Airway epithelial cell (primary cell): ENCODE measurements around the gene GNB1L. TPM values are rescaled to one million over a fixed set of nuclear protein-coding genes. Genes with fewer than 3 reads are reported as not detected.

ENCODE experiments used
- total RNA-seq: library from RNA; depleted of rRNA; stranded (reverse); fragments of >200 nt; gene quantifications from 2 replicates; pipeline ENCODE4 v1.2.3, GENCODE V29; 2015

The GNB1L gene, protein sequence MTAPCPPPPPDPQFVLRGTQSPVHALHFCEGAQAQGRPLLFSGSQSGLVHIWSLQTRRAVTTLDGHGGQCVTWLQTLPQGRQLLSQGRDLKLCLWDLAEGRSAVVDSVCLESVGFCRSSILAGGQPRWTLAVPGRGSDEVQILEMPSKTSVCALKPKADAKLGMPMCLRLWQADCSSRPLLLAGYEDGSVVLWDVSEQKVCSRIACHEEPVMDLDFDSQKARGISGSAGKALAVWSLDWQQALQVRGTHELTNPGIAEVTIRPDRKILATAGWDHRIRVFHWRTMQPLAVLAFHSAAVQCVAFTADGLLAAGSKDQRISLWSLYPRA
- total RNA-seq = 13.0 and 24.8 TPM in 2 replicates

DNA sequence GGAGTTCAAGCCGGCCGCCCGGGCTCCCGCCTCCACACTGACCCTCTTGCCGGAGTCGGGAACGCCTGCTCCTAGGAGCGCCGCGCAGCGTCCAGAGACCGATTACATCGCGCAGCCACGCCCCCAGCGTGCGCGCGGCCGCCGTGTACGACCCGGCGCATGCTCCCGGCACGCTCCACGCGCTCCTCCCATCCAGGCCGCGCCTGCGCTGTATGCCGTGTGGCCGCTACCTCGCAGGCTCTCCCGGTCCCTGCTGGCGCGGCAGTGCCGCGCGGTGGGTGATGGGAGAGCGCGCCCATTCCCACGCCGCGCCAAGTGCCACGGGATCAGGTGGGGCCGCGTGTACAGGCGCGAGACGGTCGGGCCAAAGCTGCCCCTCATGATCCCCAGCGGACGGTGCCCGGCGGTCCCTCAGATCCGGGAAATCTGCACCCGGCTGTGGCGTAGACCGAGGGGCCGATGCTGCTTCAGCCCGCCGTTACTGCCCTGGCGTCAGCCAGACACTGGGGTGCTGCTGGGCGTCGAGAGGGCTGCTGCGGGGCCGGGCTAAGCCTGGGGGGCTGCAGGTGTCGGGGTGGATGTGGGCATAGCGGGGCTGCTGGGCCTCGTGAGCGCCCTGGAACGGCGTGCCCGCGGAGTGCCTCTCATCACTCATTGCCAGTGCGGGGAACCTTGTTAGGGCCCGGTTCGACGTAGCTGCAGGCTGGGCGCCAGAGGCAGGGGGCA is at the start of gene GNB1L, which contains the start of gene RTL10:
GNB1L (minus strand) TSS at position 97 of the 726 bp plus-strand sequence. CDS start 33,519 bp downstream, outside the sequence.
RTL10 (minus strand) TSS at position 97 of the 726 bp plus-strand sequence. CDS start 2,613 bp downstream, outside the sequence.

DNA sequence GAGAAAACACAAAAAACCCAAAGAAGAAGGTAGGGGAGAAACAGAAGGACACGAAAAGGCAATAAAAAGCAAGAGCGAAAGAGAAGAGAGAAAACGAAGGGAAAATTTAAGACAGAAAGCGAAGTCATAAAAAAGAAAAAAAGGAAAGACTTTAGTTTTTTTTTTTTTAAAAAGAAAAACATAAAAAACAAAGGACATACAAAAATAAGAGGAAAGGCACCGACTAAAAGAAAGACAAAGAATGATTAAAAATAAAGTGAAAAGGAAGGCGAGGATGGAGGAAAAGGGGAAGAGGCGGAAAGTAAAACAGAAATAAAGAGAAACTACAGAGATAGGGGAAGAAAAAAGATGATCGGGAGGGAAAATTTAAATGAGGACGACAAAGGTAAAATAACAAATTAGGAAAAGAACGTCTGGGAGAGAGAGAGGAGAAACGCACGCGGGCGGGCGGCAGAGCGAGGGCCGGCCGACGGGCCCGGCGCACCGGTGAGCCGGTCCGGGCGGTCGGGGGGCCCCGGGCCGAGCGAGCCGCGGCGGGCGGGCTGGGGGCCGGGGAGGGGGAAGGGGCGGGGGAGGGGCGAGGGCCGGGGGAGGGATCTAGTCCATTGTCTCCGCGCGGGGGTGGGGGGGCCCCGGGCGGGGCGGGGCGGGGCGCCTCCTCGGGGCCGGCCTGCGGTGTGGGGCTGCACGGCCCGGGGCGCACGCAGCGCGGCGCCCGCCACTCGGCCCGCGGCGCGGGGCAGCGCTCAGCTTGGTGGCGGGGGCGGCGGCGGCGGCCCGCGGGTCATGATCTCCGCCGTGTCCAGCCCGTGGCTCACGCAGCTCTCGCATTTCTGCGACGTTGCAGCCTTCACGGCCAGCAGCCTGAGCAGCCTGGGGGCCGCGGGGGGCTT is 94.4 kb downstream of the GNB1L start, which contains the start of gene TBX1:
TBX1 (plus strand) TSS at position 721 of the 893 bp plus-strand sequence; CDS start at position 787, 66 bp downstream.

Other genes with a start within 250 kb of the GNB1L start
- 40.1 and 68.3 TPM in 2 replicates for gene SEPTIN5, start 140.4 kb downstream of the GNB1L start, total RNA-seq
- gene GP1BB, start 131.3 kb downstream of the GNB1L start, total RNA-seq = 15.0 and 20.3 TPM in 2 replicates
- gene TBX1, start 94.1 kb downstream of the GNB1L start, total RNA-seq = 21.6 and 34.4 TPM in 2 replicates
- 18.2 and 23.2 TPM in 2 replicates for gene RTL10, start within 50 bp of the GNB1L start, total RNA-seq
- 281 and 359 TPM in 2 replicates for gene COMT, start 86.9 kb upstream of the GNB1L start, total RNA-seq
- gene TXNRD2, start 86.9 kb upstream of the GNB1L start, total RNA-seq = 14.1 and 21.9 TPM in 2 replicates
- 16.7 and 19.0 TPM in 2 replicates for gene ARVCF, start 161.9 kb upstream of the GNB1L start, total RNA-seq
- 17.0 and 18.9 TPM in 2 replicates for gene TANGO2, start 166.2 kb upstream of the GNB1L start, total RNA-seq
- 12.4 and 16.1 TPM in 2 replicates for gene DGCR8, start 225.4 kb upstream of the GNB1L start, total RNA-seq